ENCODE results near the gene TFRC.
"Not testable (repeated sequence)": the region's sequence is repeated elsewhere in the genome, so short reads cannot be mapped to it uniquely, and the experiment has no call there.

Gene TFRC

GRCh38 chr3:196007744-196008335 is 74.0 kb downstream of the TFRC start:
- Histone ChIP-seq H3K9me3 (ENCODE audit: low read depth, low read length) (no peaks in the 10 kb centered on the region), H3K4me3 (no peak overlapping the region), H3K27ac (no peak overlapping the region), H3K9ac (ENCODE audit: insufficient read length) (no peak overlapping the region), H3K36me3 (ENCODE audit: insufficient read depth, low read length) (no peaks in the 10 kb centered on the region)
- DNase-seq (ENCODE audit: low read depth, low spot score) = no peak
- TF ChIP-seq FOXP2 (optimal IDR thresholded peaks at IDR 0.05; ENCODE audit: control extremely low read depth, extremely low read length, insufficient read depth) = no peak
- TF ChIP-seq POLR2AphosphoS5 (IDR thresholded peaks at IDR 0.05; ENCODE audit: borderline replicate concordance, low read depth, low read length) = no peak
- TF ChIP-seq EZH2 (IDR thresholded peaks at IDR 0.05) = no peak

GRCh38 chr3:196005338-196005737 is 76.6 kb downstream of the TFRC start:
- not testable (repeated sequence) for H3K9ac ChIP-seq (ENCODE audit: insufficient read length); H3K27ac ChIP-seq; H3K36me3 ChIP-seq (ENCODE audit: insufficient read depth, low read length); DNase-seq (ENCODE audit: low read depth, low spot score); H3K9me3 ChIP-seq (ENCODE audit: low read depth, low read length); H3K4me3 ChIP-seq

GRCh38 chr3:196004359-196005052 is 77.4 kb downstream of the TFRC start:
- DNase-seq (ENCODE audit: low read depth, low spot score); H3K36me3 ChIP-seq (ENCODE audit: insufficient read depth, low read length); H3K9me3 ChIP-seq (ENCODE audit: low read depth, low read length); H3K27ac ChIP-seq; H3K9ac ChIP-seq (ENCODE audit: insufficient read length); H3K4me3 ChIP-seq: not testable (repeated sequence)

GRCh38 chr3:196003611-196004010 is 78.3 kb downstream of the TFRC start:
- TF ChIP-seq POLR2AphosphoS5 (IDR thresholded peaks at IDR 0.05; ENCODE audit: borderline replicate concordance, low read depth, low read length) (no peak), EZH2 (IDR thresholded peaks at IDR 0.05) (no peak), FOXP2 (optimal IDR thresholded peaks at IDR 0.05; ENCODE audit: control extremely low read depth, extremely low read length, insufficient read depth) (no peak)
- Histone ChIP-seq H3K36me3 (ENCODE audit: insufficient read depth, low read length) (no peaks in the 10 kb centered on the region), H3K27ac (no peak overlapping the region), H3K9me3 (ENCODE audit: low read depth, low read length) (no peaks in the 10 kb centered on the region), H3K9ac (ENCODE audit: insufficient read length) (no peak overlapping the region), H3K4me3 (no peak overlapping the region)
- no peak for DNase-seq (ENCODE audit: low read depth, low spot score)

GRCh38 chr3:196002721-196003120 is 79.2 kb downstream of the TFRC start:
- not testable (repeated sequence) for H3K27ac ChIP-seq; H3K4me3 ChIP-seq; H3K36me3 ChIP-seq (ENCODE audit: insufficient read depth, low read length); H3K9me3 ChIP-seq (ENCODE audit: low read depth, low read length); DNase-seq (ENCODE audit: low read depth, low spot score); H3K9ac ChIP-seq (ENCODE audit: insufficient read length)

GRCh38 chr3:196001240-196001639 is 80.7 kb downstream of the TFRC start:
- not testable (repeated sequence) for DNase-seq (ENCODE audit: low read depth, low spot score); H3K27ac ChIP-seq; H3K36me3 ChIP-seq (ENCODE audit: insufficient read depth, low read length); H3K9ac ChIP-seq (ENCODE audit: insufficient read length); H3K9me3 ChIP-seq (ENCODE audit: low read depth, low read length); H3K4me3 ChIP-seq

- DNase-seq (ENCODE audit: low read depth, low spot score); H3K4me3 ChIP-seq; H3K9me3 ChIP-seq (ENCODE audit: low read depth, low read length); H3K27ac ChIP-seq; H3K36me3 ChIP-seq (ENCODE audit: insufficient read depth, low read length); H3K9ac ChIP-seq (ENCODE audit: insufficient read length): not testable (repeated sequence)
Observed at GRCh38 chr3:196000360-196000950, 81.4 kb downstream of the TFRC start.

- peak; percentile 16 for DNase-seq (ENCODE audit: low read depth, low spot score)
- no peaks in the 10 kb centered on the region for H3K36me3 ChIP-seq (ENCODE audit: insufficient read depth, low read length)
- no peak overlapping the region for H3K9ac ChIP-seq (ENCODE audit: insufficient read length)
- no peak for TF ChIP-seq FOXP2 (optimal IDR thresholded peaks at IDR 0.05; ENCODE audit: control extremely low read depth, extremely low read length, insufficient read depth)
- no peak for TF ChIP-seq POLR2AphosphoS5 (IDR thresholded peaks at IDR 0.05; ENCODE audit: borderline replicate concordance, low read depth, low read length)
- no peak for TF ChIP-seq EZH2 (IDR thresholded peaks at IDR 0.05)
- H3K4me3 ChIP-seq = no peak overlapping the region
- H3K9me3 ChIP-seq (ENCODE audit: low read depth, low read length) = no peaks in the 10 kb centered on the region
- H3K27ac ChIP-seq = no peak overlapping the region
Observed at GRCh38 chr3:195999896-196000295, 82.0 kb downstream of the TFRC start.
